HUDEP-2 (cell line): ENCODE results near the gene CEBPZ.
"Not testable (repeated sequence)": the region's sequence is repeated elsewhere in the genome, so short reads cannot be mapped to it uniquely, and the experiment has no call there.

Experiments
- DNase-seq, 76 experiments: peaks; one replicate each; lab custom pipeline; 2025; ENCODE audit not compliant: unreplicated experiment in 76 of 76; lab: John Stamatoyannopoulos, UW

The CEBPZ gene

GRCh38 chr2:37225129-37225528 lies 6.3 kb downstream of the CEBPZ start:
- not testable (repeated sequence) for DNase-seq

- DNase-seq: no peak
These were observed 7.3 kb downstream of the CEBPZ start for GRCh38 chr2:37224063-37224462.

GRCh38 chr2:37223131-37223530 lies 8.3 kb downstream of the CEBPZ start:
- DNase-seq: no peak

- DNase-seq: no peak
These were observed 12.3 kb downstream of the CEBPZ start for GRCh38 chr2:37219046-37219445.

- DNase-seq: no peak
These were observed 16.1 kb downstream of the CEBPZ start for GRCh38 chr2:37215250-37215649.

GRCh38 chr2:37211939-37212338 lies 19.5 kb downstream of the CEBPZ start:
- DNase-seq: no peak

GRCh38 chr2:37211212-37211611 lies 20.2 kb downstream of the CEBPZ start:
- DNase-seq: no peak

- not testable (repeated sequence) for DNase-seq
These were observed 24.6 kb downstream of the CEBPZ start for GRCh38 chr2:37206760-37207159.

GRCh38 chr2:37205689-37206341 lies 25.6 kb downstream of the CEBPZ start:
- DNase-seq: no peak

GRCh38 chr2:37205071-37205661 lies 26.2 kb downstream of the CEBPZ start:
- not testable (repeated sequence) for DNase-seq

GRCh38 chr2:37203708-37204107 lies 27.7 kb downstream of the CEBPZ start:
- DNase-seq: no peak

- no peak for DNase-seq
These were observed 29.6 kb downstream of the CEBPZ start for GRCh38 chr2:37201766-37202165.

- no peak for DNase-seq
These were observed 30.2 kb downstream of the CEBPZ start for GRCh38 chr2:37201208-37201607.

- DNase-seq: no peak
These were observed 32.7 kb downstream of the CEBPZ start for GRCh38 chr2:37198681-37199065.

GRCh38 chr2:37196320-37197195 lies 34.8 kb downstream of the CEBPZ start, which contains the start of gene CEBPZOS:
CEBPZOS (plus strand) TSS chr2:37196496; CDS start chr2:37199705, 3,209 bp downstream.
- DNase-seq: peak in 73 of 76 experiments; percentile 18 to 86 (median 68)

GRCh38 chr2:37195862-37196319 lies 35.5 kb downstream of the CEBPZ start:
- not testable (repeated sequence) for DNase-seq

GRCh38 chr2:37192551-37192950 lies 38.8 kb downstream of the CEBPZ start:
- no peak for DNase-seq

GRCh38 chr2:37191747-37192146 lies 39.6 kb downstream of the CEBPZ start:
- DNase-seq: no peak

GRCh38 chr2:37191253-37191652 lies 40.1 kb downstream of the CEBPZ start:
- DNase-seq: no peak

GRCh38 chr2:37190290-37190689 lies 41.1 kb downstream of the CEBPZ start:
- DNase-seq: no peak

- peak in 3 of 76 experiments; percentile 1 to 13 (median 2) for DNase-seq
These were observed 41.8 kb downstream of the CEBPZ start for GRCh38 chr2:37189452-37190153.
